ENCODE results near the gene SPEG.

The SPEG gene

GRCh38 chr2:219536967-219537366 lies 102.3 kb downstream of the SPEG start:
- DNase-seq = no peak

GRCh38 chr2:219537657-219538488 lies 103.2 kb downstream of the SPEG start:
- no peak for DNase-seq

GRCh38 chr2:219538504-219538951 lies 103.9 kb downstream of the SPEG start:
- no peak for DNase-seq

- no peak for DNase-seq
Measured at GRCh38 chr2:219538956-219539788, 104.5 kb downstream of the SPEG start.

GRCh38 chr2:219539926-219540678 lies 105.5 kb downstream of the SPEG start:
- DNase-seq = no peak

GRCh38 chr2:219540784-219541504 lies 106.3 kb downstream of the SPEG start:
- no peak for DNase-seq

GRCh38 chr2:219541611-219542180 lies 107.1 kb downstream of the SPEG start:
- DNase-seq = no peak

- DNase-seq = no peak
Measured at GRCh38 chr2:219542931-219543595, 108.4 kb downstream of the SPEG start.

- DNase-seq = peak; percentile 75
Measured at GRCh38 chr2:219543596-219544358, 109.1 kb downstream of the SPEG start, which contains the start of the genes CHPF and TMEM198. CHPF (minus strand) TSS chr2:219543809; CDS start chr2:219543538, 271 bp downstream. TMEM198 (plus strand) TSS chr2:219544028; CDS start chr2:219544728, 700 bp downstream.

- no peak for DNase-seq
Measured at GRCh38 chr2:219544567-219544966, 109.9 kb downstream of the SPEG start.

GRCh38 chr2:219545295-219545942 lies 110.8 kb downstream of the SPEG start:
- no peak for DNase-seq

- DNase-seq = no peak
Measured at GRCh38 chr2:219545943-219546352, 111.3 kb downstream of the SPEG start.

GRCh38 chr2:219547621-219548020 lies 113.0 kb downstream of the SPEG start:
- no peak for DNase-seq
